Lung (tissue), 12 donors: ENCODE data around the gene F9. TPM values are rescaled to one million over a fixed set of nuclear protein-coding genes. Genes with fewer than 3 reads are reported as not detected.

Experiments used
- ATAC-seq: fragments of 200-7000 bp; cut with Tn5 transposase; one replicate; pipeline ENCODE4 v1.9.1; 2020; ENCODE audit warnings: moderate number of reproducible peaks; ENCODE audit not compliant: insufficient read depth, low FRiP score
- DNase-seq, 3 donors: peaks; one replicate each; pipeline ENCODE4 v3.0.0-alpha.2; 2013 to 2017
- H3K27ac ChIP-seq, 2 donors: one replicate each; pipeline ENCODE4 v1.5.1; 2013; ENCODE audit warnings: mild to moderate bottlenecking in 2 of 2, moderate library complexity in 2 of 2, control low read depth in 1 of 2, inconsistent platforms in 1 of 2, low read depth in 1 of 2, low read length in 1 of 2
- H3K27me3 ChIP-seq, 3 donors: one replicate each; pipeline ENCODE4 v1.5.1; 2013; ENCODE audit warnings: low read length in 2 of 3; ENCODE audit not compliant: control insufficient read depth in 3 of 3, insufficient read depth in 3 of 3
- H3K36me3 ChIP-seq, 4 donors: one replicate each; pipeline ENCODE4 v1.5.1; 2013; ENCODE audit warnings: low read length in 4 of 4, mild to moderate bottlenecking in 1 of 4, moderate library complexity in 1 of 4; ENCODE audit not compliant: control insufficient read depth in 4 of 4, insufficient read depth in 4 of 4
- H3K4me1 ChIP-seq, 5 donors: one replicate each; pipeline ENCODE4 v1.5.1; 2013; ENCODE audit warnings: low read length in 5 of 5, mild to moderate bottlenecking in 2 of 5, moderate library complexity in 1 of 5; ENCODE audit not compliant: control insufficient read depth in 5 of 5, insufficient read depth in 5 of 5
- H3K4me3 ChIP-seq: one replicate; pipeline ENCODE4 v1.5.1; 2013; ENCODE audit warnings: mild to moderate bottlenecking, control low read depth, moderate library complexity
- H3K9ac ChIP-seq, 2 donors: one replicate each; pipeline ENCODE4 v1.5.1; 2013; ENCODE audit warnings: low read length in 2 of 2, control low read depth in 1 of 2; ENCODE audit not compliant: insufficient read depth in 1 of 2
- H3K9me3 ChIP-seq, 4 donors: one replicate each; pipeline ENCODE4 v1.5.1; 2013; ENCODE audit warnings: low read length in 3 of 4, mild to moderate bottlenecking in 1 of 4, moderate library complexity in 1 of 4; ENCODE audit not compliant: control insufficient read depth in 4 of 4, insufficient read depth in 3 of 4
- CTCF ChIP-seq: IDR thresholded peaks from 2 replicates; pipeline ENCODE4 v1.5.1; 2012; ENCODE audit warnings: mild to moderate bottlenecking; ENCODE audit errors: control extremely low read depth, extremely low read depth
- WGBS, 2 donors: extraction: QIAGEN DNeasy Blood & Tissue Kit; methylation state at CpG; one replicate each; pipeline ENCODE4 v1.1.7; 2013; 5-methylcytosine and 5-hydroxymethylcytosine counted together
- polyA plus RNA-seq, 2 donors: library from polyadenylated mRNA; stranded (reverse); fragments of 200-250 nt; gene quantifications; one replicate each; pipeline ENCODE4 v1.2.1, GENCODE V29; 2013
- total RNA-seq, 2 donors: library from RNA; depleted of rRNA in 1 of 2; stranded (reverse); fragments of >200 nt in 1 of 2; gene quantifications; one replicate each; pipeline ENCODE4 v1.2.1, GENCODE V29; 2014 to 2021
- donor health status: control.
- donor health status: control.
- donor health status: Bipolar disorder and iron deficiency.
- donor health status: healthy.
- donor health status: DM: yes; HTN: yes; CAD: no.

Gene F9
- total and polyA plus RNA-seq, 4 donors: 0.12 TPM; not detected in 3

GRCh38 chrX:139596068-139596467 lies 65.5 kb downstream of the F9 start:
- H3K4me3 ChIP-seq: no peak overlapping the region
- H3K27me3 ChIP-seq: no peaks in the 10 kb centered on the region
- 49 to 86% methylated on average over 4 of the region's 4 CpGs for WGBS, 2 donors
- H3K36me3 ChIP-seq: no peaks in the 10 kb centered on the region
- no peak overlapping the region for H3K9ac ChIP-seq
- H3K27ac ChIP-seq: no peak overlapping the region
- H3K9me3 ChIP-seq: no peaks in the 10 kb centered on the region
- no peak for TF ChIP-seq CTCF
- H3K4me1 ChIP-seq: no peaks in the 10 kb centered on the region
- DNase-seq (no peak), ATAC-seq (no peak)

- no peaks in the 10 kb centered on the region for H3K27me3 ChIP-seq
- no peak overlapping the region for H3K27ac ChIP-seq
- no peaks in the 10 kb centered on the region for H3K4me1 ChIP-seq
- no peak for DNase-seq
- no peak overlapping the region for H3K4me3 ChIP-seq
- ATAC-seq: no peak
- no peak for TF ChIP-seq CTCF
- peaks cover 0 to 2% (median 0%) of the 10 kb centered on the region in 4 donors for H3K9me3 ChIP-seq
- no peak overlapping the region for H3K9ac ChIP-seq
- 46 to 92% methylated on average over 1 of the region's 1 CpG for WGBS, 2 donors
- no peaks in the 10 kb centered on the region for H3K36me3 ChIP-seq
These were observed 69.6 kb downstream of the F9 start for GRCh38 chrX:139600105-139600504.

Other genes with a start within 250 kb of the F9 start
- under 1 TPM; 0.14 to 0.37 TPM for gene MCF2, start 177.4 kb downstream of the F9 start, total RNA-seq
- under 1 TPM; 0.10 to 0.14 TPM for gene MCF2, start 177.4 kb downstream of the F9 start, polyA plus RNA-seq